Prostate gland (tissue), 2 donors: ENCODE results near the gene MAD1L1.

Experiments used
- POLR2A ChIP-seq: fragments of 450-650 bp; IDR thresholded peaks from one replicate; pipeline ENCODE4 v1.6.1; 2016; ENCODE audit warnings: antibody characterized with exemption, mild to moderate bottlenecking
- POLR2AphosphoS5 ChIP-seq: sonication (generic); formaldehyde crosslinking; IDR thresholded peaks from one replicate; pipeline ENCODE4 v1.6.1; 2017; ENCODE audit warnings: antibody characterized with exemption
- TF ChIP-seq, protein P1 (sequence below), 4 experiments: fragments of 200-600 bp in 2 of 4; fragments of 450-650 bp in 2 of 4; sonication (generic) in 2 of 4; IDR thresholded peaks; 1 replicate in 3 of 4; 2 replicates in 1 of 4; pipeline ENCODE4 v1.5.1; 2016 to 2019; ENCODE audit warnings: antibody characterized with exemption in 4 of 4, mild to moderate bottlenecking in 2 of 4, moderate library complexity in 2 of 4

DNA sequence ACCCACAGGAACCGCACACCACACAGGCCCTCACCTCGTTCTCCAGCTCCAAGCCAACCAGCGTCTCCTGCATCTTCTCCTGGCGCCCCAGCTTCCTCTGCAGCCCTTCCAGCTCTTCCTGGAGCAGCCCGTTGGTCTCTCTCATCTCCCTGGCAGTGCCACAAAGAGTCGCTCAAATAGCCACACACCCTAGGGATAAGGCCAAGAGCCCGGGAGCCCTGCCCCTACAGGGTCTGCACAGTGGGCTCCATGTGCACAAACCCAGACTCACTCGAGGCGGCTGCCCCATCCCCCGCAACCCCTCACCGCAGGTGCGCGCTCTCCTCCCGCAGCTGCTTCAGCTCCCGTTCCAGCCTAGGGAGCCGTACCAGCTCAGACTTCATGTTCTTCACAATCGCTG lies 16.9 kb downstream of the MAD1L1 start:
- TF ChIP-seq, protein P1, sequence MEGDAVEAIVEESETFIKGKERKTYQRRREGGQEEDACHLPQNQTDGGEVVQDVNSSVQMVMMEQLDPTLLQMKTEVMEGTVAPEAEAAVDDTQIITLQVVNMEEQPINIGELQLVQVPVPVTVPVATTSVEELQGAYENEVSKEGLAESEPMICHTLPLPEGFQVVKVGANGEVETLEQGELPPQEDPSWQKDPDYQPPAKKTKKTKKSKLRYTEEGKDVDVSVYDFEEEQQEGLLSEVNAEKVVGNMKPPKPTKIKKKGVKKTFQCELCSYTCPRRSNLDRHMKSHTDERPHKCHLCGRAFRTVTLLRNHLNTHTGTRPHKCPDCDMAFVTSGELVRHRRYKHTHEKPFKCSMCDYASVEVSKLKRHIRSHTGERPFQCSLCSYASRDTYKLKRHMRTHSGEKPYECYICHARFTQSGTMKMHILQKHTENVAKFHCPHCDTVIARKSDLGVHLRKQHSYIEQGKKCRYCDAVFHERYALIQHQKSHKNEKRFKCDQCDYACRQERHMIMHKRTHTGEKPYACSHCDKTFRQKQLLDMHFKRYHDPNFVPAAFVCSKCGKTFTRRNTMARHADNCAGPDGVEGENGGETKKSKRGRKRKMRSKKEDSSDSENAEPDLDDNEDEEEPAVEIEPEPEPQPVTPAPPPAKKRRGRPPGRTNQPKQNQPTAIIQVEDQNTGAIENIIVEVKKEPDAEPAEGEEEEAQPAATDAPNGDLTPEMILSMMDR (IDR thresholded peaks at IDR 0.05): no peak
- TF ChIP-seq POLR2A (no peak), POLR2AphosphoS5 (no peak)
